Stimulated activated CD4-positive, alpha-beta T cell treated with anti-CD3 and anti-CD28 coated beads, Interleukin-2, amount 100 ng/mL, for 24 hours (primary cell): ENCODE measurements around the gene PTEN.
A peak's percentile ranks its signal among the peaks of the same experiment; 100 is the strongest.
"Not testable (repeated sequence)": the region's sequence is repeated elsewhere in the genome, so short reads cannot be mapped to it uniquely, and the experiment has no call there.

ENCODE experiments used
- DNase-seq, 2 donors: peaks; one replicate each; pipeline ENCODE4 v3.0.0-alpha.2; 2020

PTEN gene

DNA sequence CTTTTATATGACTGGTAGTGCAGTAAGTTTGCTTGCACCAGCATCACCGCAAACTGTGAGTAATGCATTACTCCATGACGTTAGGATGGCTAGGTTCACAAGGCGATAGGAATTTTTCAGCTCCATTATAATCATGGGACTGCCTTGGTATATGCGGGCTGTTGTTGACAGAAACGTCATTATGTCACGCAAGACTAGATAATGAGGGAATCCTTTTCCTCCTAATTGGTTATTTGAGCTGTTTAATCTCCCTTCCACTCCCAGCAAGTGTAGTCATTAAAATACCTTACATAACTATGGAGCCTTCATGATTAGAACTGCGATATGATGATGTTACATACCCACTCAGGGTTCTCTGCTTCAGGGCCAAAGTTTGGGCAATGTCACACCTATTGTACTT is 17.4 kb upstream of the PTEN start:
- no peak for DNase-seq

DNA sequence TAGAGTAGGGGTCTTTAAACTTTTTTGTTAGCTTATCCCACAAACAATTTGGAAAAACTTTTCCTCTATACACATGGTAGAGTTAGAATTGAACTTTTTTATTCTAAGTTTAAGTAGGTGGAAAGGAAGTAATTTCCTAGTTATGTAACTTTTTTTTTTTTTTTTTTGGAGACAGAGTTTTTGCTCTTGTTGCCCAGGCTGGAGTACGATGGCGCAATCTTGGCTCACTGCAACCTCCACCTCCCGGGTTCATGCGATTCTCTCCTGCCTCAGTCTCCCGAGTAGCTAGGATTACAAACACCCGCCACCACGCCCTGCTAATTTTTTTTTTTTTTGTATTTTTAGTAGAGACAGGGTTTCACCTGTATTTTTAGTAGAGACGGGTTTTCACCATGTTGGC is 16.7 kb upstream of the PTEN start:
- not testable (repeated sequence) for DNase-seq

DNA sequence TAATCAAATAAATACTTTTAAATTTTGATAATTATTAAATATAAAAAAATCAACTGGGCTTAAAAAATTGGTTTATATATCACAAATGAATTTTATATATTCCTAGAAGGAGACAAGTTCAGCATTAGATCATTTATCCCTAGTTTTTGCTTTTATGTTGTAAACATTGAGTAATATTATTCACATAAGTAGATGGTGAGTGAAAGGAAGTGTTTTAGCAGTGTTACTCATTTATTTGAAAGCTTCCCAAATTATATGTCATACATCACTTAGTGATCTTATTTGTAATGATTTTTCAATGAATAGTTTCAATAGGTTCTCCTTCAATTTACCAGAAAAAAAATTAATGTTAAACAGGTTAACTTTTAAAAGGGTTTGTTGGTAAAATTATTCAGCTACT is 15.9 kb upstream of the PTEN start:
- DNase-seq: no peak

DNA sequence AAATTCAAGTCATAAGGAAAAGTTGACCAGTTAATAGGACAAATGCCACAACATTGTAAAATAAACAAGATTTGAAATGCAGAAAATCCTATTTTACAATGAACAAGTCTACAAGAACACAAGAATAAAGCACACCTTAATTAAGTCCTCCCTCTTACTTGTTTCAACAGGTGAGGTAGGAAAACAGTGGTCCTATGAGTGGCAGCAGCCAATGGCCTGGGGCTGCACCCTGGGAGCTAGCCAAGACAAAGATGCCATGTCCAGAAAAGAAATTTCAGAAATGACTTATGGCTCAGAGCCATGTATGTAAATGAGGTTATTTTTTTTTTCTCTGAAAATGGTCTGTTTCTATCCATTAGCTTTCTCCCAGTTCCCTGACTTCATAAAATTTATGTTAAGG is 14.4 kb upstream of the PTEN start:
- no peak for DNase-seq

DNA sequence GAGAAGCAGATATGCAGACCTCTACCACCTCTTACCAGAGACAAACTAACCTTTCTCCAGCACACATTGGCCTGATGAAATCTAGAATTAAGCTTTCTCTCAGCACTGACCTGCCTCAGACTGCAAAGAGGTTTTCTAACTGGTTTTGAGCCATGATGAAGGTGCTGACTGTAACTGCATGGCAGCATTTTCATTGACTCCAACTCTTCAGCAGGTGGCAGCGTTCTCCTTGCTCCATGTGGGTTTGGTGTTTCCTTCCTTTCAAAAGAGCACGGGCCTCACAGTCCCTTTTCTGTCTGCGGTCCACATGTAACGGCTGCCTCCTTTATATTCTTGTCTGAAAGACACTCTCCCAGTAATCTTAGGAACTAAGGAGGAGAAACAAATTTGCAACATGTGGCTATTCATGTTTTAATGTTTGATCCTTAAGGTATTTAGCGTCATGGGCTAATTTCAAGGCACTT is 12.7 kb upstream of the PTEN start:
- peak; percentile 39 to 43 for DNase-seq

DNA sequence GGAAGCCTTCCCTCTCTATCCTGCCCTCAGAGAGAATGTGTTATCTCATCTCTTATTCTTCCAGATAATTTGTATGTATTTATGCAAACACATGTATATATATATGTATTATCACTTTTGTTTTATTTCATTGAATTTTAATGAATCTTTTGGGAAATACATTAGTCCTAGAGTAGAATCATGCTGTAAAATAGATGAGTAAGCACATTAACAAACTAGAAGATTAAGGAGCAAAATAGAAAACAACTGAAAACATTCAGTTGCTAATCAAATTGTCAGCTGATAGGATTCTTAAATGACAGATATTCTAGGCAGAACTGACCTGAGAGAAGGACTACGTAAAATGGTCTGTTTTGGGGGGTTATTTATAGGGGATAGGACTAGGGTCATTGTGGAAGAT is 11.3 kb upstream of the PTEN start:
- no peak for DNase-seq

DNA sequence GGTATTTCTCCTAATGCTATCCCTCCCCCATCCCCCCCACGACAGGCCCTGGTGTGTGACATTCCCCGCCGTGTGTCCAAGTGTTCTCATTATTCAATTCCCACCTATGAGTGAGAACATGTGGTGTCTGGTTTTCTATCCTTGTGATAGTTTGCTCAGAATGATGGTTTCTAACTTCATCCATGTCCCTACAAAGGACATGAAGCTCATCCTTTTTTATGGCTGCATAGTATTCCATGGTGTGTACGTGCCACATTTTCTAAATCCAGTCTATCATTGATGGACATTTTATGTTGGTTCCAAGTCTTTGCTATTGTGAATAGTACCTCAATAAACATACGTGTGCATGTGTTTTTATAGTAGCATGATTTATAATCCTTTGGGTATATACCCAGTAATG is 8.2 kb upstream of the PTEN start:
- DNase-seq: not testable (repeated sequence)

DNA sequence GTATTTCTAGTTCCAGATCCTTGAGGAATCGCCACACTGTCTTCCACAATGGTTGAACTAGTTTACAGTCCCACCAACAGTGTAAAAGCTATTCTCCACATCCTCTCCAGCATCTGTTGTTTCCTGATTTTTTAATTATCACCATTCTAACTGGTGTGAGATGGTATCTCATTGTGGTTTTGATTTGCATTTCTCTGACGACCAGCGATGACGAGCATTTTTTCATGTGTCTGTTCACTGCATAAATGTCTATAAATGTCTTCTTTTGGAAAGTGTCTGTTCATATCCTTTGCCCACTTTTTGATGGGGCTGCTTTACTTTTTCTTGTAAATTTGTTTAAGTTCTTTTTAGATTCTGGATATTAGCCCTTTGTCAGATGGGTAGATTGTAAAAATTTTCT is 7.8 kb upstream of the PTEN start:
- DNase-seq: not testable (repeated sequence)

DNA sequence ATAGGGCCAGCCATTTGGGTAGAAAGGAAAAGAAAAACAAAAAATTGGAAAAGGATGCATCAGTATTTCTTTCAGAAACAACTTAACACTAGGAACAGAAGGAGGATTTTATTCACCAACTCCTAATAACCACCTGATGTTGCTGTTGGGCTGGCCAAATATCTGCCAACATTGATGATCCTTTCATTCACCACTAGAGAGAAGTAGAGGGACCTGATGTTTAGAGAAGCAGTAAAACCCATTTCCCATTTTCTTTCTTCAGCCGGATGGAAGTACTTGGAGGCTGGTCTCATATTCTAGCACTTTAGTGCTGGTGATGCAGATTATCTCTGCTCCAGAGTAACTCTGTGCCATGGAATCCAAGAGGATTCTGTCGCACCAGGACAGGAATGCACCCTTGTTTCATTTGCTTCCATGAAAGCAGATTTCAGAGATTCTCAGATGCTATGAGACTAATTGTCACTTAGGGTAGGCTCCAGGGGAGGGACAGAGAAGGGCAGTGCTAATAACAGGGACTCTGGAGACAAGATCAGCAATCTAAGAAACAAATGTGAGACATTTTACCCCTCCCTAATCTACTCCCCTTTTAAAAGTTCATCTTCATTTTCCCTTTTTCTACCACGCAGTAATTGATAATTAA is 3.1 kb upstream of the PTEN start:
- no peak for DNase-seq

DNA sequence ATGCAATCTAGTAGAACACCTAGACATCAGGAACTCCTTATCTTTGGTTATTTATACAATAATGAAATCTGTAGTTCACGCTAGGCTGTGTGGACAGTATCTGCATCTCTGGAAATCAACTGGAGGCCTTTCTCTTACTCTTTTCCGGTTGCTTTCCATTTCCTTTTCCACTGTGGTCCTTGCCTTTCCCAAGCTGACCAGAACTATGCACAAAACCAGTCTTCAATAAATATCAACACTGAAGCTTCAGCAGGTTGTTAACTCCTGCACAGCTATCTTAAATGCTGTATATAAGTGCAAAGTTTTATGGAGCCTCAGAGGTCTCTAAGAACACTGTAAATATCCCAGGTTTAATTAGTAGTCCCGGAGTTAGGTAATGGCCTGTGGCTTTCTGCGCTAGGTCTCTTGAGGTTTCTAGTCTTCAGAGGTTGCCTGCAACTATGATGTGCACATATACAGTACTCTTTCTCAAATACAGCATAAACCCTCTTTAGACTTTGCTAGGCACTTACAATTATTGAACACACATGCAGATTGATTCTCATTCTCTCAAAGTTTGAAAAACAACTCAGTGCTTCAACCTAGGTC is 2.5 kb upstream of the PTEN start:
- DNase-seq: no peak

DNA sequence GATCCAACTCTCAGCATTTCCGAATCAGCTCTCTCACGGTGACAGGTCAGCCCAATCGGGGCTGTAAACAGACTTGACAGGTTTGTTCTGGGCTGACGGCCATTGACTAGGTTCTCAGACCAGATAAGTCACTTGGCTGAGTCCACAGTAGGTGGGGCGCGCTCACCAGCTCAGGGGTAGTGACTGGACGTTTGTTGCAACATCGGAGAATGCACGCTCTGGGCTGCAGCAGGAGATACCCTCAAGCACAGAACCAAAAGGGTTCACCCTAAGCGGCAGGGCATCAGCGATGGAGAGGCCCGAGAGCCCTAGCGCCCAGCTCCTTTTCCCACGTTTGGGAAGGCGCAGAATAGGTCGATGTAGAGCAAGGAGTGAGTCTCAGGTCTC is 1.9 kb upstream of the PTEN start:
- DNase-seq: peak in 1 of 2 donors; percentile 32

DNA sequence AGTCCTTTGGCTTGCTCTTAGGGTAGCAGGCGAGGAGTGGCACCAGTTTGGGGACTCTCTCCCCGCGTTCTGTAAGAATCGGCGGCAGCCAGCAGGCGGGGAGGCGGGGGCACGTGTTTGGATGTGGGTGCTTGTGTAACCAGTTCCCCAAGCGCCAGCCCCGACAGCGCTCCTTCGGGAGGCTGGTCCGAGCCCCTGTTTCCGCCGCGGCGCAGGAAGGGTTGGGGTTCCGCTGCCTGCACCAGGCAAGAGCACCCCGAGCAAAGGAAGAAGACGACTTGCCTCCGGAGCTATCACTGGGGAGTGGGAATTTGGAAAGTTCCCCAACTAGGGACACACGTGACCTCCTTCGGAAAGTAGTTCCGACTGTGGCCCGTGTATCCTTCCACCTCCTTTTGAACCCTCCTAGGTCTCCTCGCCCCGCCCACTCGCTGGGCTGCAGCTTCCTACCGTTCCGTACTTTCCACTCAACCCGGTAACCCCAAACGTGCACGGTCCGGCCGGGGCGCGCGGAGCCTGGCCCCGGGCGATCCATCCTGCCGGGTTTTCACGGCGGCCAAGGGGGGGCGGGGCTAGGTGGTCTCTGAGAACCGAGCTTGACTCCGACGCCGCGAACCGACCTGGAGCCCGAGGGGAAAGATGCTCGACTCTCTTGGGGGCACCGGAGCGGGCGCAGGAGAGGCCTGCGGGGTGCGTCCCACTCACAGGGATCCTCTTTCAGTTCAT is 1.3 kb upstream of the PTEN start:
- peak; percentile 93 for DNase-seq

DNA sequence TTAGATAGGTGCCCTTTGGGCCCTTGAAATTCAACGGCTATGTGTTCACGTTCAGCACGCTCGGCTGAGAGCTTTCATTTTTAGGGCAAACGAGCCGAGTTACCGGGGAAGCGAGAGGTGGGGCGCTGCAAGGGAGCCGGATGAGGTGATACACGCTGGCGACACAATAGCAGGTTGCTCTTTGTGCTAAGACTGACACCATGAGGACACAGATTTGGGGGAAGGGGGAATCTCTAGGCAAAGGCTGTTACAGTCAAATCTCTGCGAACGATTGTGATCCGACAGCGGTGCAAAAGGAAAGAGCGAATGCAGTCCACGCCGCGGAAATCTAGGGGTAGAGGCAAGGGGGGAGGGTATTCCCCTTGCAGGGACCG is 759 bp upstream of the PTEN start:
- DNase-seq: no peak

DNA sequence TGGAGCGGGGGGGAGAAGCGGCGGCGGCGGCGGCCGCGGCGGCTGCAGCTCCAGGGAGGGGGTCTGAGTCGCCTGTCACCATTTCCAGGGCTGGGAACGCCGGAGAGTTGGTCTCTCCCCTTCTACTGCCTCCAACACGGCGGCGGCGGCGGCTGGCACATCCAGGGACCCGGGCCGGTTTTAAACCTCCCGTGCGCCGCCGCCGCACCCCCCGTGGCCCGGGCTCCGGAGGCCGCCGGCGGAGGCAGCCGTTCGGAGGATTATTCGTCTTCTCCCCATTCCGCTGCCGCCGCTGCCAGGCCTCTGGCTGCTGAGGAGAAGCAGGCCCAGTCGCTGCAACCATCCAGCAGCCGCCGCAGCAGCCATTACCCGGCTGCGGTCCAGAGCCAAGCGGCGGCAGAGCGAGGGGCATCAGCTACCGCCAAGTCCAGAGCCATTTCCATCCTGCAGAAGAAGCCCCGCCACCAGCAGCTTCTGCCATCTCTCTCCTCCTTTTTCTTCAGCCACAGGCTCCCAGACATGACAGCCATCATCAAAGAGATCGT is 598 bp downstream of the PTEN start:
- DNase-seq: peak; percentile 31 to 36

DNA sequence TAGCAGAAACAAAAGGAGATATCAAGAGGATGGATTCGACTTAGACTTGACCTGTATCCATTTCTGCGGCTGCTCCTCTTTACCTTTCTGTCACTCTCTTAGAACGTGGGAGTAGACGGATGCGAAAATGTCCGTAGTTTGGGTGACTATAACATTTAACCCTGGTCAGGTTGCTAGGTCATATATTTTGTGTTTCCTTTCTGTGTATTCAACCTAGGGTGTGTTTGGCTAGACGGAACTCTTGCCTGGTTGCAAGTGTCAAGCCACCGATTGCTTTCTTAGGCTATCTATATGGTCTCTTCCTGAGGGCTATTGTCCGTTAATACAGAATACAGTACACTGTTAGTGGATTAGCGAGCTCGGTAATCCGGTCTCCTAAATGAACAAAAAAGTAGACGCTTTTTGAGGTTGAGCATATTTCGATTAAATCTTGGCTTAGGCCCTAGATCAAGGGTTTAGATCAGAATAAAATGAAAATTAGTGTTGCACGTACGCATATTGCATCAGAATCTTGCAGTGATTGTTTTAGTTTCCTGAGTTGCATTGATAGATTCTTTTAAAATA is 1.2 kb downstream of the PTEN start:
- DNase-seq: no peak

DNA sequence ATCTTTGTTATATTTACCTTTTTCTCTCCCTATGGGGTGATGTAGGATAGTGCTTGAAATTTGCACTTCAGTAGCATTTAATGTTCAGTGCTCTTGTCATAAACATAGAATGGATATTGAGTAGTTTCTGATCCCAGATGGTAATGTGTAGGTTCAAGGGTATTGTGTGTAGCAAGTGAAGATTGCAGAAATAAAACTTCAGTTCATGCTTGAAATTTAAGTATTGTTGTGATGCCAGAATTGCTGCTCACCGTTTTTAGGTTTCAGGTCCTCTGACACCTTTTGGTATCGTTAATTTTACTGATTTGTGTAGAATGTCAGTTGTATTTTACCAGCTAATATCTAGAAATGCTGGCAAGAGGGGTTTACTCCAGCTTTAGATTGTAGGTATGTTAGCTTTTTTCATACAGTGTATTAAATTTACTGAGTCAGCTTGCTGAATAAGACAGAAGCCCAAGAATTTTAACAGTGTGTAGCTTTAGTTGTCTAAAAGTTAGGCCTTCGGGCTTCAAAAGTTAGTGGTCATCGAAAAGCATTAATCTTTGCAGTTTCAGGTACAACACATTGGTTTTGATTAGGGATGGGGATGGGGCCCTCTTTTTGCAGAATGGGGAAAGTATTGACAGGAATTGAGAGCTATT is 1.9 kb downstream of the PTEN start:
- no peak for DNase-seq

DNA sequence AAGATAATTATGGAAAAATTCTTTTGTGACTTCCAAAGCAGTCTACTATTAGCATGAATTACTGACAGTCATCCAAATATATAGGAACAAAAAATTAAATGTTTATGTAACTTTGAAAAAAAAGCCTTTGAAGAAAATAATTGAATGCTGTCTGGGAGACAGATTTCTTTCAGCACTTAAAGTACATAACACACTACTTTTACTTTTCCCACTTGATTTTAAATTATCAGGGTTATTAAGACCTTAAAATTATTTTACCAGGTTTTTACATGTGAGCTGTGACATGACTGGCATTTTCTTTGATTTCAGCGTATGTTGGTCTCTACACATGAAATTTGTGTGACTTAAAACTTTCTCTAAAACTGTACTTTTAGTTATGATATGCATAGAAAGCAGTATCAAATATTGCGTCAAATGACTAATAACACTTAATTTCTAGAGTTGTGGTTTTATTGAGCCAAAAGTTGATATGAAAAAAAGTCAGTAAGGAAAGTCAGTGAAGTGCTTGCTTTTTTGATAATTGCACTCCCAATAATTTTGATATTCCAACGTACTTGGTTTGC is 3.1 kb downstream of the PTEN start:
- DNase-seq: no peak

DNA sequence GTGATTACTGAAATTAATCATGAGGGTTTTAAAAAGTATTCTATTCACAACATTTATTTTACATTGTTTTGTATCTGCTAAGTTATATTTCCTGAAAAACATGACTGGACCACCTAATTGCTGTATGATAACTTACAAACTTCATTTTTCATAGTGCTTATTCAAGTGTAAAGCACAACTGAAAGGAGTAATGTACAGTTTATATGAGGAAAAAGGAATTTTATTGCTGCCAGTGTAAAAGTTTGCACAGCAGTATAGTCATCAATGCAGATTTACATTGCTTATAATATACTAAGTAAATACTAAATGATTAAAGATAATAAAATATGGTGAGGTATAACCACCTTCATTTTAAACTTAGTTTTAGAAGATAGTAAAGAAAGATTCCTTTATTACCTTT is 4.0 kb downstream of the PTEN start:
- no peak for DNase-seq

DNA sequence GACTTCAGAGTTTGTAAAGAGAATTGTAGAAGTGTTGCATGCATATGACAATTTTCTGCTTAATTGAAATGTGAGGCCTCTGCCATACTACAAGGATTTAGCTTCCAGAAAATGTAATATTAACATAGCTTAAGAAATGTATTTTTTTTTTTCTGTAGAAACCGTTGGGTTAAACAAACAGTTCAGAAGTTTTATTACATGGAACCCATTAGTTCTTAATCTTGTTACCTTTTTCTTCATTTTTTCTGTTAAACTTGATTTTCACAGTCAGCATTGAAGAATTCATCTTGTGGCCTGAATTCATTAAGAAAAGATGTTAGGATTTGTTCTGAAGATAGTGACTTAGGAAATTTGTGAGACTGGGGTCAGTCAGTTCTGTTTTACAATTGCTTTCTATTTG is 4.9 kb downstream of the PTEN start:
- DNase-seq: no peak

DNA sequence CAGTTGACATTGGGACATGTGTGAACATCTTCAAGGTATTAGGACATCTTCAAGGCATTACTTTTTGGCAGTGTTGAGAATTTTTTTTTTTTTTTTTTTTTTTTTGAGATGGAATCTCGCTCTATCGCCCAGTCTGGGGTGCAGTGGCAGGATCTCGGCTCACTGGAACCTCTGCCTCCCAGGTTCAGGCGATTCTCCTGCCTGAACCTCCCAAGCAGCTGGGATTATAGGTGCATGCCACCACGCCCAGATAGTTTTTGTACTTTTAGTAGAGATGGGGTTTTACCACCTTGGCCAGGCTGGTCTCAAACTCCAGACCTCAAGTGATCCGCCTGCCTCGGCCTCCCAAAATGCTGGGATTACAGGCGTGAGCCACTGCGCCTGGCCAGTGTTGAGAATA is 5.7 kb downstream of the PTEN start:
- not testable (repeated sequence) for DNase-seq

DNA sequence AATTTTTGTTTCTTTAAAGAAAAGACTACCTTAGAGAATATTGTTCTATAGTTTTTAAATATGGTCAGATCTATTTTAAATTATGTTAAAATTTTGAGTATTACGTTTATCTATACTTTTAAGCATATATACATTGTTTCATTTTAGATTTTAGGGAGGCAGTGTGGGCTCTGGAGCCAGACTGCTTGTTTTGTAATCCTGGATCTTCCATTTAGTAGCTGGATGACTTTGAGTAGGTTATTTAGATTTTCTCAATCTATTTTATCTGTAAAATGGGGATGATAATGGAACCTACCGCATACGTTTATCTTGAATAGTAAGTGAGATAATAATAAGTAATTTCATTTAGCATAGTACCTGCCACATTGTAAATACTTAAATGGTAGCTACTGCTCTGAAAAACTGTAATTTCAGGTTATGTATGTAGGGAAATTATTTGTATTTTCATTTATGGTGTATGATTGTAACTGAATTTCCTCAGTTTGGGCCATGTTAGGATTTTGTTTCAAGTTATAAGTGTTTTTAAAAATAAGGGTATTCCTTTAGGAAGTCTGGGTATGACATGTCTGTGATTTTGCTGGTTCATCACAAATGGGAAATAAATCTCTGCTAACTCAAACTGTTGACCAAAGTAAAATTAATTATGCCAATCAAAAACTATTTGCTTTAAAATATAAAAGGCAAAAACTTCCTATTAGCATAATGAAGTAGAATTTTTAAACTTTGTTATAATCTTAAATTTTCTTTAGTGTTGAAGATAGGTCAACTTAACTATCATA is 6.5 kb downstream of the PTEN start:
- DNase-seq: no peak

DNA sequence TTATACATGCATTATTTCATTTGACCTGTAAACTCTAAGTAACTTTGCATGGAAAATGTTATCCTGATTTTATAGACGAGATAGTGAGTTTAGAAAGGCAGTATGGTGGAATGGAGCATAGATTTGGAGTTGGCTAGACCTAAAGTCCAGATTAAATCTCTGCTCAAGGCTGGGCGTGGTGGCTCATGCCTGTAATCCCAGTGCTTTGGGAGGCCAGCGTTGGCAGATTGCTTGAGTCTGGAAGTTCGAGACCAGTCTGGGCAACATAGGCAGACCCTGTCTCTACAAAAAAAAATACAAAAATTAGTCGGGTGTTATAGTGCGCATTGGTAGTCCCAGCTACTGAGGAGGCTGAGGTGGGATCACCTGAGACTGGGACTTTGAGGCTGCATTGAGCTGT is 9.4 kb downstream of the PTEN start:
- DNase-seq: no peak
